HG02973 (cell line): Measurements from ENCODE around the gene PITHD1.
A peak's percentile ranks its signal among the peaks of the same experiment; 100 is the strongest.
"Not testable (repeated sequence)": the region's sequence is repeated elsewhere in the genome, so short reads cannot be mapped to it uniquely, and the experiment has no call there.

ENCODE experiments used
- ATAC-seq: cut with Tn5 transposase; IDR thresholded peaks from one replicate; pipeline ENCODE4 v1.9.1; 2021; ENCODE audit warnings: moderate library complexity; ENCODE audit not compliant: unreplicated experiment

Gene PITHD1

DNA sequence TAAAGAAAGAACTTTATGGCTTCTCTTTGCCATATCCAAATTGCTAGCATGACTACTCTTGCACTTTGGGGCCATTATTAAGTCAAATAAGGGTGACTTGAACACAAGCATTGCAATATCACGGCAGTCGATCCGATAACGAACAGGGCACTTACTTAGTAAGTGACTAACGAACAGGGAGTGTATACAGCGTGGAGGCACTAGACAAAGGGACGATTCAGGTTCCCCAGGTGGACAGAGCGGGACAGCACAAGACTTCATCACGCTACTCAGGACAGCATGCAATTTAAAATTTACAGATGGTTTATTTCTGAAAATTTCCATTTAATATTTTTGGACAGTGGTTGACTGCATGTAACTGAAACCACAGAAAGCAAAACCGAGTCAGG lies 5.4 kb upstream of the PITHD1 start:
- ATAC-seq, result no peak

DNA sequence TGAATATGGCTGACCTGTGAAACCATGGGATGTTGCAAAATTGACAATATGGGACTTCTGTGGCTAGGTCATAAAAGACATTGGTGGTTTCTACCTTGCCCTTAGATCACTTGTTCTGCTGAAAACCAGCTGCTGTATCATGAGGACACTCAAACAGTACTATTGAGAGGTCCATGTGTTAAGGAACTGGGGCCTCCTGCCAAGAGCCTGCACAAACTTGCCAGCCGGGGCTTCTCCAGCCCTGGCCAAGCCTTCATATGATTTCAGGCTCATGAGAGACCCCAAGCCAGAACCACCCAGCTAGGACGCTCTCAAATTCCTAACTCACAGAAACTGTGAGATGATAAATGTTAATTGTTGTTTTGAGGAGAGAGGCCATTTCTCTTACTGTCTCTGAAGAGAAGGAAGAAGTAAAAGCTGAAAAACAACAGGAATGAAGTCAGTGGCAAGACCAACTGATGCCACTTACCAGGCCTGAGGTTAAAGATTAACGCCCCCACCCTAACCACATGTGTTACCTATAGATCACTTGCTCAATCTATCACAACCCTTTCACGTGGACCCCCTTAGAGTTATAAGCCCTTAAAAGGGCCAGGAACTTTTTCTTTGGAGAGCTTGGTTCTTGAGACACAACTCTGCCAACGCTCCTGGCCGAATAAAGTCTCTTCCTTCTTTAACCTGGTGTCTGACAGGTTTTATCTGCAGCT lies 3.9 kb upstream of the PITHD1 start:
- ATAC-seq, result no peak

DNA sequence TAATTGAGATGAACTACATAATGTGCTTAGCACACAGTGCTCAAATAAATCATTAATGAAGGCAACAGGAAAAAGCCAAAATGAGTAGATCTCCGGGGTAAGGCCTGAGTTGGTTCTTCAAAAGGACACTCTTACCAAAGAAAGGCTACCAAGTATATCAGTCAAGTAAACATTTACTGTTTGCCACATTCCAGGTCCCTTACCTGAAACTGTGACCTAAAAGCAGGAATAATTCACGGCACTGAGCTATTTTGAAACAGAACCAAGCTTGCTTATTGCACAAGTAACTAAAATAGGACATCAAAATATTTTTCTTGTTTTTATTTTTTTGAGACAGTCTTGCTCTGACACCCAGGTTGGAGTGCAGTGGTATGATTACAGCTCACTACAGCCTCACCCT lies 2.0 kb upstream of the PITHD1 start:
- ATAC-seq, result no peak

DNA sequence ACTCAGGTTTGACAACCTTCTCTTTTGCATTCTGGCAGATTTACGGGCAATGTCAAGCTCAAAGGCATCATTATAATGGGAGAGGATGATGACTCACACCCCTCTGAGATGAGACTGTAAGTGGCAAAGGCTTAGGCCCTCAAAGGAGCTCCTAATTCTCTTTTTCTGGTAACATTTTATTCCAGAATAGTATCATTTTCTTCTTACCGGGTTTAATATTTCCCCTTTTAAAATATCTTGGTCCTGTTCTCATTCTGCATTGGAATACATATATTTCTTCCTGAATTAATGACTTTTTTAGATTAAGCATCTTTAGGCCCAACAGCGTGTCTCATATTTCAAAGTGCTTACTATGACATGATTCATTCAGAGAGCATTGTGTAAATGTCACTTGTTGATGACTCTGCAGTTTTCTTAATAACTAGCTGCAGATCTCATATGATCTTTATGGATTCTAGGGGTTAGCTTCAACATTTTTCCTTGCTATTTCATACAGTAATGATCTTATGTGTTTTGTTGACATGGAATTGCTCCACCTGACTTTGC lies 1.7 kb downstream of the PITHD1 start:
- no peak for ATAC-seq

DNA sequence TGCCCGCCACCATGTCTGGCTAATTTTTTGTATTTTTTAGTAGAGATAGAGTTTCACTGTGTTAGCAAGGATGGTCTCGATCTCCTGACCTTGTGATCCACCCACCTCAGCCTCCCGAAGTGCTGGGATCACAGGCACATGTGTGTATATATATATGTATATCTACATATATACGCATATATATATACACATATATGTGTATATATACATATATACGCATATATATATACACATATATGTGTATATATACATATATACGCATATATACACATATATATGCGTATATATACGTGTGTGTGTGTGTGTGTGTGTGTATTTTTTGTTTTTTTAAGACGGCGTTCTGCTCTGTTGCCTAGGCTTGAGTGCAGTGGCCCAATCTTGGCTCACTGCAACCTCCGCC lies 4.9 kb downstream of the PITHD1 start:
- not testable (repeated sequence) for ATAC-seq

DNA sequence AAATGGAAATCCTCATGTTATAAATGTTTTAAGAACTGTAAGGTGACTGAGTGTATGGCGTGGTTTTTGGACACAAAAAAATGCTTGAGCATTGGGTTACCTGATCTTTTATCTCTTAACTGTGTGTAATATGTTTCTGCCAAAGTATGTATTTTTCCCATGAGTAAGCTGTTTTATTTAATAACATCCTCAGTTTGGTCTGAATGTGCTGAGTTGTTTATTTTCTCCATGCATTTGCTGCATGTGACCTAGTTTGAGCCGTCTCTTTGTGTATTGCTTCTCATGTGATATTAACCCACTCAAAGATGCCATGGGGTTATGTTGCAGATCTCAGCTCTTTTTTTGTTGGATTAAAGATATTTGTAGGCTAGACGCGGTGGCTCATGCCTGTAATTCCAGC lies 6.6 kb downstream of the PITHD1 start:
- no peak for ATAC-seq

DNA sequence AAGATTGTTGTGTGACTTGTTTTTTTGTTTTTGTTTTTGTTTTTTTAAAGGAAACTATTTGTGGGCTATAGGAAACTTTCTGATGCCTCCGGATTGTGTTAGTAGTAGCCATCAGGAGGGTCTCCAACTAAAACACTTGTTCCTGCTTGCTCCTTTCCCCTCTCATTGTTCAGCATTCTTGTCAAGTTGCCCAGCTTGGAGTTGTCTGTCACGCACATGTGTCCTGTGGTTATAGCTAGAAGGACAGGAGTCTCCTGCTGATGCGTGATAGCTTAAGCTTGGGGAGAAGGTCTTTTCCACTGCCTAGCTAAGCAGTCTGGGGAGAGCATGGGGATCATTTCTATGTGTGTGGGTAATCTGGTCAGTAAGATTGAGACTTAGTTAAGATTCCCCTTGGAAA lies 9.5 kb downstream of the PITHD1 start:
- ATAC-seq, result no peak

DNA sequence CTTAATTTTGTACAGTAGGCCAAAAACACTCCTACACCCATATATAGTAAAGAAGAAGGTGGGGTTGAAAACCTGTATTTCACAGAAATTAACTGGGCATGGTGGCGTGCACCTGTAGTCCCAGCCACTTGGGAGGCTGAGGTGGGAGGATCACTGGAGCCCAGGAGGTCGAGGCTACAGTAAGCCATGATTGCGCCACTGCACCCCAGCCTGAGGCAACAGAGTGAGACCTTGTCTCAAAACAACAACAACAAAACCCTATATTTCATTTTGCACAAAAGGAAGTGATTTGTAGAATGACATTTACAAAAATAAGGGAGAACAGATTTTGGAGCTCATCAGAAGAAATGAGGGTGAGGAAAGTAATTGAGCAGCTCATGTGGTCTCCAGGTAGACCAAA lies 10.5 kb downstream of the PITHD1 start:
- ATAC-seq, result no peak

DNA sequence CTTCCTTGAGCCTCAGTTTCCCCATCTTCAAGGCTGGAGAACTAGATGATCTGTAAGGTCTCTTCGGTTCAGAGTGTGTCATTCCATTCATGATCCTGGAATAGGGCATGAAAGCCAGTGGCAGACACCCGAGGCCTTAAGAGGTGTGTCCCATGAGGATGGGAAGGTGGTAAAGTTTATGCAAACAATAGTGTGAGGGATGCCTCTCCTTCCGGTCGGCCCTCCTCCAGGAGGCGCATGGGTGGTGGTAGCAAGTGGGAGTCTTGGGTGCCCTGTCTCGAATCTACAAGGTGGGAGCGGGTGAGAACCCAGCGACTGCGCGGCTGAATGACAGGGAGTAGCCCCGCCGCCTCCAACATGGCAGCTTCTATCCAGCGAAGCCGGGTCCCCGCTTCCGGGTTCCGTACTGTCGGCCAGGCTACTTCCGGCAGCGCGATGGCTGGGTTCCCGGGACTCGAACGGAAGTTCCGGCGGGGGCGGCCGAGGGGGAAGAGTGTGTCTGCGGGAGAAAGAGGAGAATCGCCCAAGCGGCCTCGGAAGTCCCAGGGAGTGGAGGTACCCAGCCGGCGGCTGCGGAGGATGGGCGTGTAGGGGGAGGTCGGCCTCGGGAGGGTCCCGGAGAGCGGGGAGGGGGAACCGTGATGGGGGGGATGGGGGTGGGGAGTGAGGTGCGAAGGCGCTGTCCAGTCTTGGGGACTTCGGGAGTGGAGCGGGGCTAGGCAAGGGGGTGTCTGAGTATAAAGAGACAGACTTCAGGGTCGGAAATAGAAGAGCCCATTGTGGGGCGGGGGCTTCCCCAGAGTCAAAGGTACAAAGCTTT lies 12.7 kb downstream of the PITHD1 start, which contains the start of gene LYPLA2:
Gene LYPLA2, plus strand, starts transcription at position 450 of the 820 bp plus-strand sequence. CDS start 1,538 bp downstream, outside the sequence.
- peak; percentile 65 for ATAC-seq

DNA sequence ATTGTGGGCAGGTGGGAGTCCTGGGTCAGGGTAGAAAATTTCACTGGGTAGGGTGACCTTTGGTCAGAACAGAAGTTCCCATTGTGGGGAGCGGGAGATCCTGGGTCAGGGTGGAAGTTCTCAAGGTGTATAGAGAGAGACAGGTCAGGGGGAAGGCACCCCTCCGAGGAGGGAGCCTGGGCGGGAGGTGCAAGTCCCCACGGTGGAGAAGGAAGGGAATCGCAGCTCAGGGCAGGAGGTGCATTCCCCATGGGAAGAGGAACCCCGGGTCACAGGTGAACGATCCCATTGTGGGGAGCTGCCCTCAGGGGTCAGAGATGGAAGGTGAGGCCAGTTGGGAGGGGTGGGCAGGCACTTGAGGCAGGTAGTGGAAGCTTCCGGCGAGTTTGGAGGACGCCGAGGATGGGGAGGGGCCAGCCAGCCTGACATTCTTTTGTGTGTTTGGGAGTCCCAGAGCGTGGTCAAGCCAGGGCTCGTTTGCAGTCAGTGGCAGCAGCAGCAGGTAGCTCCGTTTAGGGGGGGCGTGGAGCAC lies 13.4 kb downstream of the PITHD1 start:
- no peak for ATAC-seq

DNA sequence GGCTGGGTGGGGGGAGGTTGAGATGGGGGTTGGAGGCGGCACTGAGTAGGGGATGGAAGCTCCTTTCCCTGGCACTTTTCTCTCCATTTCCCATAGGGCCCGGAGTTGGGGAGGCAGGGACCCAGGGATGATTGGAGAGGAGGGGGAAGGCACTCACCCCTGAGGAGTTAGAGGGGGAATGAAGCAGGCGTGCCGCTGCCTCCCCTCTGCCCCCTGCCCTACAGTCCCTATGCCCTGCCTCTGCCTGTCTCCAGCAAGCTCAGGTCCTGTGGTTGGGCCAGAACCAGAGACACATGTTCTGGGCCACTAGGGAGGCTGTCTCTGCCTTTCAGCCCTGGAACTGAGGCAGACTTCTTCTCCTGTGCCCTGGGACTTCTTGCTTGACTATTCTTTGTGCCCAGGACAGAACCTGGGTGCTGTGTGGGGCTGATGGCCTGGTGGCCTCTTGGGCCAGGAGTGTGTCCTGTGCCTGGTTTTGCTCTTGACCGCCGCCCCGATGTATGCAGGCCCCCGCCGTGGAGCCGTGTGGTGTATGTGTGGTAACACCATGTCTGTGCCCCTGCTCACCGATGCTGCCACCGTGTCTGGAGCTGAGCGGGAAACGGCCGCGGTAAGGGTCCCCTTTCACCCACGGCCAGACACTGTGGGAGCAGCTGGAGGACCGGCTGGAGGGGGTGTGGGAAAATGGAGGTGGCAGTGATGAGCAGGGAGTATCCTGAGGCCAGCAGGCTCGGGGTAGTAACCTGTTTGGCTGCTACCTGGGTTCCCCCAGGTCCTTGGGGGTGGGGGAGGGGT lies 14.1 kb downstream of the PITHD1 start:
- no peak for ATAC-seq

DNA sequence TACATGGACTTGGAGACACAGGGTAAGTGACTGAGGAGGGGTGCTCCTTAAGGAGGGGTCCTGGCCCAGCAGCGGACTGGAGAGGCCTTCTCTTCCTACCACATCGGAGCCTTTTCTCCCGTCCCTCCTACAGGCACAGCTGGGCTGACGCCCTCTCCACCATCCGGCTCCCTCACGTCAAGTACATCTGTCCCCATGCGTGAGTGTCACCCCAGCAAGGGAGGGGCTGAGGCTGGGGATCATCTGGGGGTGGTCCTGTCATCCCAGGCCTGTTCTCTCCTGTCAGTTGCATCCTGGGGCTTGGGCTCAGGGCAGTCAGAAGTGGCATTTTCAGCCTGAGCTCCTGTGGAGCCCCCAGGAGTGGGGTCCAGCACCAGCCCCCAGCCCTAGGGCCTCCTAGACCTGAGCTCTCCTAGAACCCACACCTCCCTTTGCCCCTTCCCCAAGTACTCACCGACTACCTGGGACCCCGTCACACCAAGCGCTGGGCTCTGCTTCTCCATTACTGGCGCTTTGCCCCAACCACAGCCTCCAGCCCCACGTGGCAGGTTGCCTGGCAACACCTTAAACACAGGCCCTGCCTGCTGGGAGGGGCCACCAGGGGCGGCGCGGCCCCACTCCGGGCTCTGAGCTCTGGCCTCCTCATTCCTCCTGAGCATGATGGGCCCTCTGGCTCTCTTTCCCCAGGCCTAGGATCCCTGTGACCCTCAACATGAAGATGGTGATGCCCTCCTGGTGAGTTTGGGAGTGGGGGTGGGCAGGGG lies 15.0 kb downstream of the PITHD1 start:
- ATAC-seq, result no peak

DNA sequence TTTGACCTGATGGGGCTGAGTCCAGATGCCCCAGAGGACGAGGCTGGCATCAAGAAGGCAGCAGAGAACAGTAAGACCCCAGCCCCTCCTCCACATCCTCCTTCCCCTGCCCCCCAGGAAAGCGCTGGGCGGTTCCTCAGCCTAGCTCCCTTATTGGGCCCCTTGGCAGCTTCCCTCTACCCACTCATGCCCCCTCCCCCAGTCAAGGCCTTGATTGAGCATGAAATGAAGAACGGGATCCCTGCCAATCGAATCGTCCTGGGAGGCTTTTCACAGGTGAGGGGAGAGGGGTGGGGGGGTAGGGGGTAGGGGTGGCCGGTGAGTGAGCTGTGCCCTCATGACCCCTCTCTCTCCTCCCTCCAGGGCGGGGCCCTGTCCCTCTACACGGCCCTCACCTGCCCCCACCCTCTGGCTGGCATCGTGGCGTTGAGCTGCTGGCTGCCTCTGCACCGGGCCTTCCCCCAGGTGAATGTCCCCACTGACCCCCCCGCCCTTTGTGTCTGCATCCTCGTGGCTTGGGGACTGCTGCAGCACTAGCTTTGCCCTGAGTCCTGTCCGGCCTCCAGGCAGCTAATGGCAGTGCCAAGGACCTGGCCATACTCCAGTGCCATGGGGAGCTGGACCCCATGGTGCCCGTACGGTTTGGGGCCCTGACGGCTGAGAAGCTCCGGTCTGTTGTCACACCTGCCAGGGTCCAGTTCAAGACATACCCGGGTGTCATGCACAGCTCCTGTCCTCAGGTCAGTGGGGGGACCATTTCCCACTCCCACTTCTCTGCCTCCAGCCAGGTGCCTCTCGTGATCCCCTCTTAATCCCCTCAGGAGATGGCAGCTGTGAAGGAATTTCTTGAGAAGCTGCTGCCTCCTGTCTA lies 15.9 kb downstream of the PITHD1 start:
- no peak for ATAC-seq

DNA sequence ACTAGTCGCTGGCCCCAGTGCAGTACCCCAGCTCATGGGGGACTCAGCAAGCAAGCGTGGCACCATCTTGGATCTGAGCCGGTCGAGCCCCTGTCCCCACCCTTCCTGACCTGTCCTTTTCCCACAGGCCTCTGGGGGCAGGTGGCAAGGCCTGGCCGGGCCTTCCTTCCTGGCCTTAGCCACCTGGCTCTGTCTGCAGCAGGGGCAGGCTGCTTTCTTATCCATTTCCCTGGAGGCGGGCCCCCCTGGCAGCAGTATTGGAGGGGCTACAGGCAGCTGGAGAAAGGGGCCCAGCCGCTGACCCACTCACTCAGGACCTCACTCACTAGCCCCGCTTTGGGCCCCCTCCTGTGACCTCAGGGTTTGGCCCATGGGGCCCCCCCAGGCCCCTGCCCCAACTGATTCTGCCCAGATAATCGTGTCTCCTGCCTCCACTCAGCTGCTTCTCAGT lies 16.5 kb downstream of the PITHD1 start:
- ATAC-seq, result not testable (repeated sequence)

DNA sequence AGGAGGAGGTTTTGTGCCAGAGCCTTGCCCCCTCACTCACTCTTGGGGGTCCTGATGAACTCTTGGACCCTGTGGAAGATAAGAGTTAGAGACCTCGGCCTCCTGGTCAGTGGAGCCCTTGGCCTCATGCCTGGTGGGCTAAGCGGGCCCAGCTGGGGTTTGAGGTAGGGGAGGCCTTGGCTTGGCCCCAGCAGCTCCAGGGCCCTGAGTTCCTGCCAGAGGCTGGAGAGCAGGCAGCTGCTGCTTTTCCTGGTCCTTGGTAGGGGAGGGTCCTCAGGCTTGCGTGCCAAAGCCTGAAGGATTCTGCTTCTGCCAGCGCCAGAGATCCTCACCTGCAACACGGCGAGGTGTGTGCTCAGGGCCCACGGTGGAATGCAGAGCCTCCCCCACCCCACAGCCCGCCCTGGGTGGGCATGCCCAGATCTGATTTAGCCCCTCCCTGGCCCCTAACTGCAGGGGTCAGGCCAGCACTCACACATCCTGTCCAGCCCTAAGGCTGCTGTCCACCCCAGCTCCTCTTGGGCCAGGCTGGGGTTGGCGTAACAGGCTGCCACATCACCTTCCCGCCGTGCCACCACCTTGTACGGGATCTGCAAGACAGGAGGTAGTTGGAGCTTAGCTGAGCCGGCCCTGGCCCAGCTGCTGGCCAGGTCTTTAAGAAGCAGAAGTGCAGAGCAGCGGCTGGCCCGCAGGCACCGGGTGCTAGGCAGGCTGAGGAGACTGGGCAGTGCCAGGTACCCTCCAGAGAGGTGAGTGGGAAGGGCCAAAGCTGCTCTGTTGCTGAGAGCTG lies 17.7 kb downstream of the PITHD1 start:
- ATAC-seq, result no peak

DNA sequence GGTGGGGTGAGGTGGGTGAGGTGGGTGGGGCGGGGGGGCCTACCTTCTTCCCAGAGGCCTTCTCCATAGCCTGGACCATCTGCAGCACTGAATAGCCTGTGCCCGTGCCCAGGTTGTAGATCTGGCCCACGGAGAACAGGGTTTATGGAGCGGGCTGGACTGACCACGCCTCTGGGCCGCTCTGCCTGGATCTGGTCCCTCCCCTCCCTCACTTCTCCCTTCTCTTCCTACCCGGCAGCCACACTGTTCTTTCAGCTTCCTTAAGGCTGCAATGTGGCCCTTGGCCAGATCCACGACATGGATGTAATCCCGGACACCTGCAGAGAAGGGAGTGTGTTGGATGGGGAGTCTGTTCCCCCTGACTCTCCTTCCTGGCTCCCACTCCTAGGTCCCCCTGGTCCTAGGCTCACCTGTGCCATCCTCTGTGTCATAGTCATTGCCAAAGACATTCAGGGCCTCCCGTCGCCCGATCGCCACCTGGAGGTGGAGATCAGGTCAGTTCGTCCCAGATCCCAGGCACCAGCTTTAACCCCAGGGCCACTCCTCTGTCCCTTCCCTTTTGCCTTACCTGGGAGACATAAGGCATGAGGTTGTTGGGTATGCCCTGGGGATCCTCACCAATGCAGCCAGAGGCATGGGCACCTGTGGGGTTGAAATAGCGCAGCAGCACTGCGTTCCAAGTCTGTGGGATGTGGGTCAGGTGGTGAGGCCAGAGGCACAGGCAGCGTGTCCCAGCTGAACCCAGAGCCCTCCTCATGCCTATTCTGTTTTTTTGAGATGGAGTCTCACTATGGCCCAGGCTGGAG lies 18.5 kb downstream of the PITHD1 start:
- no peak for ATAC-seq
